Measurements from ENCODE around the gene ZNF587B.
"Not testable (repeated sequence)": the region's sequence is repeated elsewhere in the genome, so short reads cannot be mapped to it uniquely, and the experiment has no call there.

Gene ZNF587B

DNA sequence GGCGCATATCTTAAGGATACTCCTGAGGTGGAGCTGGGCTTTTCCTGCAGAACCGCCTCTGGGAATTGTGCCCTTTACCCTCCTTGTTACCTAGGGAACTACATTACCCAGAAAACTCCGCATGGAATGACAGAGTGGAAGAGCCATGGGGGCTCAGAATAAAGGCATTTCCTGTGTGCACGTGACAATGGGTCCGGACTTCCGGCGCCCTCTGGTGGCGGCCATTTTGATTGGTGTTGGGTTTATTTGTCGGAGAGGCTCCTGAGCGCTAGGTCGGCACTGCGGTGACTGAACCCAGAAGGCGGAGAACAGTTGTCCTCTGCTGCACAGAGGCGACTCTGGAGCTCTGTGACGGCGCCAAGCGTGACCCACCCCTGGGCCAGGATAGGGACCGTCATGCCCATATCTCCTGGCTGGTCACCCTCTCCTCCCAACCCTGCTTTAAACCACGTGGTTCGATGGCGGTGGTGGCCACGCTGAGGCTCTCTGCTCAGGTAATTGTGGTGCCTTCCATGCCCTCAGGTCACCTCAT, at the start of gene ZNF587B:
ZNF587B (plus strand) TSS at position 229 of the 532 bp plus-strand sequence; CDS start at position 459, 230 bp downstream.
- Mint-ChIP-seq H3K27me3 (ENCODE audit: low read depth) (no peaks in the 10 kb centered on the region), H3K36me3 (ENCODE audit: low read depth) (peaks cover 52% of the 10 kb centered on the region), H3K4me1 (ENCODE audit: low read depth) (no peaks in the 10 kb centered on the region), H3K4me3 (no peak within 1 kb of the TSS), H3K27ac (no peak within 1 kb of the TSS), H3K9me3 (no peaks in the 10 kb centered on the region)
- no peak for DNase-seq (ENCODE audit: low spot score)

DNA sequence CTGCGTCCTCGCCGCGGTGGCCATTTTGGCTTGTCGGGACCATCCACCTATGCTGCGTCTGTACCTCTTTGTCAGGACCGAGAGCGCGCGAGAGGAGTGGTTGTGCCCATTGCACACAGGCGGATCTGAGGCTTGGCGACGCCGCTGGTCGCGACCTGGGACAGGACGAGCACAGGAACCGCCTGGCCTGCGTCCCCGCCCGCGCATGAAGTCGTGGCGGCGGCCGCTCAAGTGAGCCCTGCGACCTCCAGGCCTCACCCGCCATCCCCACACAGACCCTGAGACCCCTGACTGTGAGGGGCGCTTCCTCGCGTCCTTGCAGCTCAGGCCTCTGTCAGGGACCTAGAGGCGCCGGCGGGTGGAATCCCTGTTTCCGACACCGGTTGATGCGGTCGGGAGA, 43.8 kb upstream of the ZNF587B start:
- Mint-ChIP-seq H3K27me3 (ENCODE audit: low read depth) (no peaks in the 10 kb centered on the region), H3K4me3 (no peak overlapping the region), H3K27ac (no peak overlapping the region), H3K36me3 (ENCODE audit: low read depth) (peaks cover 65% of the 10 kb centered on the region), H3K4me1 (ENCODE audit: low read depth) (no peaks in the 10 kb centered on the region), H3K9me3 (peaks cover 52% of the 10 kb centered on the region)
- DNase-seq (ENCODE audit: low spot score), result no peak

DNA sequence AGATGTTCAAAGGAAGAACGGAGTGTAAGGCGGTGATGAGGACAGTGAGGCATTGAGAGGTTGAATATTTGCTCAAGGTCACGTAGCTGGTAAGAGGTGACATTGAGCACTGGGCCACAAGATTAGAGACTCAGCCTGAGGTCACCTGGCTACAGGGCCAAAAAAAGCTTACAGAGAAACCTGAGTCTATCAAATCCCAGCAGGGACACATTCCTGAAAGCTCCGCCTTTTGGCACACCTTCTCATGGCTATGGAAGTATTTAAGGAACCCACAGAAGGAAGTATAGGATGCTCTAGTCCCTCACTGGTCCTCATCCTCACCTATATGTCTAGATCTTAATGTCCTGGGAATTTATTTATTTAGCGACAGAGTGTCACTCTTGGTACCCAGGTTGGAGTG, 43.2 kb upstream of the ZNF587B start:
- Mint-ChIP-seq H3K4me1 (ENCODE audit: low read depth) (no peaks in the 10 kb centered on the region), H3K27me3 (ENCODE audit: low read depth) (no peaks in the 10 kb centered on the region), H3K9me3 (peaks cover 50% of the 10 kb centered on the region), H3K4me3 (no peak overlapping the region), H3K36me3 (ENCODE audit: low read depth) (peaks cover 67% of the 10 kb centered on the region), H3K27ac (no peak overlapping the region)
- no peak for DNase-seq (ENCODE audit: low spot score)

DNA sequence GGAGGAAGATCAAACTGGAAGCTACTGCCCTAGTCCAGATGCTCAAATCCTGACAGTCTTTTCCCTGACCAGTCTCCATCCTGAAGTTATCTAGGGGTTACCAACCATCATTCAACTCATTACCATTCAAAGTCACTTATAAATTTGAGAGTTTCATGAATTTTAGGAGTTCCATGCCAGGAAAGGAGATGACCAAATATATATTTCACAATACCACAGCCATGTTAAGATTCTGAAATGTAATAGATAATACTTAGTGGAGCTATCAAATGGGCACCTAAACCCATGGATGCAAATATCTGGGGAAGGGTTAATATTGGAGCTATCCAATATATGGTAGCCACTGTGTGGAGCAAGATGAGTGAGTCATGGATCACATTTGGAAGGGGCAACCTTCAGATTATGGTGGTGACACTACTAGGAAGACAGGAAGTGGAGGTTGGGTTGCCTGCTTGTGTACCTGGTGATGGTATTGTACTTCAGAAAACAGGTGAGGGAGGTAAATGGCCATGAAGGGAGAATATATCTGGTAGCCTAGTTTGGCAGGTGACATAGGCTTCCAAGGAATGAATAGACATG, 41.9 kb upstream of the ZNF587B start:
- Mint-ChIP-seq H3K36me3 (ENCODE audit: low read depth) (peaks cover 67% of the 10 kb centered on the region), H3K4me3 (no peak overlapping the region), H3K9me3 (peaks cover 49% of the 10 kb centered on the region), H3K27me3 (ENCODE audit: low read depth) (no peaks in the 10 kb centered on the region), H3K27ac (no peak overlapping the region), H3K4me1 (ENCODE audit: low read depth) (no peaks in the 10 kb centered on the region)
- no peak for DNase-seq (ENCODE audit: low spot score)

DNA sequence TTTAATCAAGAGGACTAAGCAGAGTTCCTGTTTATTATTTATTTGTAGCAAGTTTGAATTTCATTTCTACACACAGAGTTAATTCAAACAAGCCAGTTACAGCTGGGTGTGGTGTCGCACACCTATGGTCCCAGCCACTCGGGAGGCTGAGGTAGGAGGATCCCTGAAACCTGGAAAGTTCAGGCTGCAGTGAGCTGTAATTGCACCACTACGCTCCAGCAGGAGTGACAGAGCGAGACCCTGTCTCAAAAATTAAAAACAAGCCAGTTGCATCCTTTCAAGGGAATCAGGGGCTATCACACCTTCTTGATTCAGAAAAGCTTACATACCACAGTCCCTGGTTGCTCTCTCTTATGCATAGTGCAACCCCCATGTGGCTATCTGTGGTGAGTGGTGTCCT, 40.8 kb upstream of the ZNF587B start:
- peaks cover 67% of the 10 kb centered on the region for H3K36me3 Mint-ChIP-seq (ENCODE audit: low read depth)
- no peak for DNase-seq (ENCODE audit: low spot score)
- no peak overlapping the region for H3K4me3 Mint-ChIP-seq
- H3K27ac Mint-ChIP-seq, result no peak overlapping the region
- H3K27me3 Mint-ChIP-seq (ENCODE audit: low read depth), result no peaks in the 10 kb centered on the region
- H3K4me1 Mint-ChIP-seq (ENCODE audit: low read depth), result no peaks in the 10 kb centered on the region
- peaks cover 53% of the 10 kb centered on the region for H3K9me3 Mint-ChIP-seq

DNA sequence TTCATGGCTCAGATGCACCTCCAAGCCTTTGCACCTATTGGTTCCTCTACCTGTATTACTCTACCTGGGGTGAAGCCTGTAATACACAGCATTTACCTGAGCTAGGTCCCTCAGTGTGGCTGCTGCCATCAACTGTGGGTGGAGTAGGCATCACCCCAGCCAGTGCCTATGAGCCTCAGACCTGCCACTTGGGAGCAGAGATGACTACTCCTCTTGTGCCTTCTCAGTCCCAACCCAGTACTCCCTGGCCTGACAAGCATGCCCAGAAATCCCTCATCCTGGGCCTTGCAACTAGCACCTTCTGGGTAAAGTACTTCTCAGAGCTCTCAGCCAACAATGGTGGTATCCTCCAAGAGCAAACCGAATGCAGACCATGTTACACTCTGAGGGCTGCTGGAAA, 33.5 kb upstream of the ZNF587B start:
- H3K27ac Mint-ChIP-seq; DNase-seq (ENCODE audit: low spot score); H3K4me3 Mint-ChIP-seq; H3K4me1 Mint-ChIP-seq (ENCODE audit: low read depth); H3K27me3 Mint-ChIP-seq (ENCODE audit: low read depth): not testable (repeated sequence)
- peaks cover 46% of the 10 kb centered on the region for H3K36me3 Mint-ChIP-seq (ENCODE audit: low read depth)
- H3K9me3 Mint-ChIP-seq, result peaks cover 16% of the 10 kb centered on the region

DNA sequence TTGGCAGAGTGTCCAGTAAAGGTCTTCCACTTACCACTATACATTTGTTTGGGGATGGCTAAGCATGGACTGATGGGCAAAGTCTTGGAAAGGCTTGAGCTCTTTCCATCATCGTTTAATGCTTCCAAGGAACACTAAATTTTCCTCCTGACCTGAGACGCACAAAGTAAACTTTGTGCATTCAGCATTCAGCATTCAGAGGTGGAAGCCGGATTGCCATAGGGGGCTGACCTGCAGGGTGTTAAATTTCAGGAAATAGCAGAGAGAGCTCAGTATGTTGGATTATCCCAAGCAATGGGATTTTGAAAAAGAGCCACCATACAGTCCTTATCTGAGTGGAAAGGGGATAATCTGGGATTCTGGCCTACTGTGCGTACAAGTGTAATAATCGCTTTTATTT, 29.4 kb upstream of the ZNF587B start:
- Mint-ChIP-seq H3K4me1 (ENCODE audit: low read depth) (peaks cover 13% of the 10 kb centered on the region), H3K27ac (no peak overlapping the region), H3K27me3 (ENCODE audit: low read depth) (no peaks in the 10 kb centered on the region), H3K4me3 (no peak overlapping the region), H3K9me3 (peaks cover 4% of the 10 kb centered on the region), H3K36me3 (ENCODE audit: low read depth) (peaks cover 44% of the 10 kb centered on the region)
- DNase-seq (ENCODE audit: low spot score), result no peak

DNA sequence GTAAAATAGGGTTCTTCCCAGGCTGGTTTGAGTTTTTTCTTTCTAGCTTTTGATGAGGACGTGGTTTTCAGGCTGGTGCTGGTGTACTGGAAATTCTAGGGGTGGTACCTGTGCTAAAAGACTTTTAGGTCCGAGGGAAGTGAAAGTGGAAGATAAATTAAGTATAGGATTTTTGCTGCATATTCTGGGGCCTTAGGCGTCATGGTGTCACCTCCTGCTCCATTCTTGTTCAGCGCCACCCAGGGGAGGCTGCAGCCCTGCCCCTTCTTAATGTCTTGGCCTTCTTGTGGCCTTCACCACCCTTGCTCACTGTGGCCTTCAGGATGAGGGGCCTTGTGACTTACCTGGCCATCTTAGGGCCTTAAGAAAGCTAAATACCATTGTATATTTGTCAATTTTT, 27.8 kb upstream of the ZNF587B start:
- DNase-seq (ENCODE audit: low spot score), result no peak
- Mint-ChIP-seq H3K36me3 (ENCODE audit: low read depth) (peaks cover 37% of the 10 kb centered on the region), H3K27me3 (ENCODE audit: low read depth) (no peaks in the 10 kb centered on the region), H3K4me1 (ENCODE audit: low read depth) (peaks cover 13% of the 10 kb centered on the region), H3K9me3 (peaks cover 4% of the 10 kb centered on the region), H3K27ac (no peak overlapping the region), H3K4me3 (no peak overlapping the region)

DNA sequence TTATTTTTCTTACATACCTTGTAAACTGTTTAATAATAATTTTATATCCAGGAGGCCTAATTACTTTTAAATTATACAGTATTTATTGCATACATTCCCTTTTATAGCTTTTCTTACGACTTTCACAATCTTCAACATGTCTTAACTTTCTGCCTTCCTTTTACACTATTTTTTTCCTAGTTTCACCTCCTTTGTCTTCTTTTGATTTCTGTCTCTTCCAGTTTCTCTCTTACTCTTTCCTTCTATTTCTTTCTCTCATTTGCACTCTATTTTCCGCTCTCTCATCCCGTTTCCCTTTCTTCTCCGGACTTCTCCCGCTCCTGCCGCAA, 26.9 kb upstream of the ZNF587B start:
- Mint-ChIP-seq H3K4me3 (peak overlapping the region; percentile 47), H3K27ac (no peak overlapping the region), H3K36me3 (ENCODE audit: low read depth) (peaks cover 45% of the 10 kb centered on the region), H3K4me1 (ENCODE audit: low read depth) (peaks cover 13% of the 10 kb centered on the region), H3K27me3 (ENCODE audit: low read depth) (no peaks in the 10 kb centered on the region), H3K9me3 (peaks cover 4% of the 10 kb centered on the region)
- no peak for DNase-seq (ENCODE audit: low spot score)

DNA sequence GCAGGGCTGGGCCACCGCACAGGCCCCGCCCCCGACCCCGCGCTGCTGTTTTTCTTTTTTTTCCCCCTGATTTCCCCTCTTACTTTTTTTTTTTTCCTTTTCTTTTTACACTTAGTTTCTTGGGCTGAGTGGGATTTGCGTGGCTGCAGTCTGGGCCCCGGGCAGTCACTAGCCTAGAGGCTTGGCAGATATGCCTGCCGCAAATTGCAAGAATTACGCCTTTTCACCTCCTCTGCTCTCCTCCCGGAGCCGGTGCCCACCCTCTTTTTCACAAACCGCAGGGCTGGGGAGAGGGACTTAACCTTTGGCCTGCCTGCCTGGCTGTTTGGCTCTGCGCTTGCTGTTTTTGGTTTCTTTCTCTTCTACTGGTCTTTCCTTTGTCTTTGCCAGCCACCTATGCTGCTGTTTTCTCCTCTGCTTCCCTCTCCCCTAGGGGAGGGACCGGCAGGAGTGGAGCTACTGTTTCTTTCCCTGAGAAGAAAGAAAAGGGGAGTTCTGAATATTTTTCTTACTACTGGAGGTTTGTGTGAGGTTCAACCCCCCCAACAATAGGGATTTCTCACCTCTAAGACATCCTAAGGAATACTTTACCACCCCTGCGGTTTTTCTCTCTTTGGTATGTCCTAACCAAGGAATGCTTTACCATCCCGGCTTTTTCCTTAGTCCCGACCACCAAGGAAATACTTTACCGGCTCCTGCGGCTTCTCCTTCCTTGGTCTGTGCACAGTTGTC, 26.3 kb upstream of the ZNF587B start:
- no peaks in the 10 kb centered on the region for H3K27me3 Mint-ChIP-seq (ENCODE audit: low read depth)
- H3K9me3 Mint-ChIP-seq, result peaks cover 4% of the 10 kb centered on the region
- DNase-seq (ENCODE audit: low spot score), result no peak
- peaks cover 49% of the 10 kb centered on the region for H3K36me3 Mint-ChIP-seq (ENCODE audit: low read depth)
- H3K4me3 Mint-ChIP-seq, result peak overlapping the region; percentile 47
- H3K27ac Mint-ChIP-seq, result no peak overlapping the region
- peaks cover 13% of the 10 kb centered on the region for H3K4me1 Mint-ChIP-seq (ENCODE audit: low read depth)

DNA sequence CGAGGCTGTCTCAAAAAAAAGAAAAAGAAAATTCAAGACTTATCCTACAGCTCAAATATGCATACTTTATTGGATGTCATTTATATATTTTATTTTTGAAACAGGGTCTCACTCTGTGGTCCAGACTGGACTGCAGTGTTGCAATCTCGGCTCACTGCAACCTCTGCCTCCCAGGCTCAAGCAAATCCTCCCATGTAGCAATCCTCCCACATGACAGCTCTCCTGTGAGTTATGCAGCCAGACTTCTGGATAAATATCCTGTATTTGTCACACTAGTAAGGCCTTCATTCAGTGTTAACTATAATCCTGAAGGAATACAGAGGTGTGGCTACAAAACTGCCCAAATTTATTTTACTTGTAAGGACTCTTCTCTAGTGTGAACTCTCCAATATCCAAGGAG, 22.6 kb upstream of the ZNF587B start:
- Mint-ChIP-seq H3K27me3 (ENCODE audit: low read depth) (no peaks in the 10 kb centered on the region), H3K27ac (no peak overlapping the region), H3K4me1 (ENCODE audit: low read depth) (peaks cover 15% of the 10 kb centered on the region), H3K4me3 (no peak overlapping the region), H3K36me3 (ENCODE audit: low read depth) (peaks cover 62% of the 10 kb centered on the region), H3K9me3 (no peaks in the 10 kb centered on the region)
- no peak for DNase-seq (ENCODE audit: low spot score)

DNA sequence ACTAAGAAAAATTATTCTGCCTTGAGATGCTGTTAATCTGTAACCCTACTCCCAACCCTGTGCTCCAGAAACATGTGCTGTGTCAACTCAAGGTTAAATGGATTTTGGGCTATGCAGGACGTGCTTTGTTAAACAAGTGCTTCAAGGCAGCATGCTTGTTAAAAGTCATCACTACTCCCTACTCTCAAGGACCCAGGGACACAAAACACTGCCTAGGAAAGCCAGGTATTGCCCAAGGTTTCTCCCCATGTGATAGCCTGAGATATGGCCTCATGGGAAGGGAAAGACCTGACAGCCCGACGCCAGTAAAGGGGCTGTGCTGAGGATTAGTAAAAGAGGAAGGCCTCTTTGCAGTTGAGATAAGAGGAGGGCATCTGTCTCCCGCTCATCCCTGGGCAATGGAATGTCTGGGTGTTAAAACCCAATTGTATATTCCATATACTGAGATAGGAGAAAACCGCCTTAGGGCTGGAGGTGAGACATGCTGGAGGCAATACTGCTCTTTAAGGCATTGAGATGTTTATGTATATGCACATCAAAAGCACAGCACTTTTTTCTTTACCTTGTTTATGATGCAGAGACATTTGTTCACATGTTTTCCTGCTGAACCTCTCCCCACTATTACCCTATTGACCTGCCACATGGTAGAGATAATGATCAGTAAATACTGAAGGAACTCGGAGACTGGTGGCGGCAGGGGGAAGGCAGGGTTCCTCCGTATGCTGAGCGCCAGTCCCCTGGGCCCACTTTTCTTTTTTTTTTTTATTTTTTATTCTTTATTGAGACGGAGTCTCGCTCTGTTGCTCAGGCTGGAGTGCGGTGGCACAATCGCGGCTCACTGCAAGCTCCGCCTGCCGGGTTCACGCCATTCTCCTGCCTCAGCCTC, 19.4 kb upstream of the ZNF587B start:
- not testable (repeated sequence) for H3K4me3 Mint-ChIP-seq; H3K9me3 Mint-ChIP-seq; DNase-seq (ENCODE audit: low spot score); H3K27ac Mint-ChIP-seq; H3K27me3 Mint-ChIP-seq (ENCODE audit: low read depth)
- peaks cover 25% of the 10 kb centered on the region for H3K4me1 Mint-ChIP-seq (ENCODE audit: low read depth)
- peaks cover 51% of the 10 kb centered on the region for H3K36me3 Mint-ChIP-seq (ENCODE audit: low read depth)

DNA sequence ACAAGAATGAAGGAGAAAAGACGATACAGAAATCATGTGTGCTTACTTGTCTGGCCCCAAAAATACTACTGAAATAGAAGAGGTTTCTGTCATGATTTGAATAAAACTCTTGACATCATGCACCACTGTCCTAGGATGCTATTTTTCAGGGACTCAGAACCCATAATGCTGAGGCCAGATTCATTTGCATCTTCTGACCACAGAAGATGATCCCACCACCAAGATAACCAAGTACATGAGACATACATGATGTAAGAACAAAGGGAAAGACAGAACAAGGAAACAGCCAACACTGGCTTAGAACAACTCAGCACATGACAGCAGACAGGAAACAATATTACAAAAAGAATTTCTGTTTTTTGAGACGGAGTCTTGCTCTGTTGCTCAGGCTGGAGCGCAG, 17.9 kb upstream of the ZNF587B start:
- H3K27me3 Mint-ChIP-seq (ENCODE audit: low read depth), result no peaks in the 10 kb centered on the region
- H3K36me3 Mint-ChIP-seq (ENCODE audit: low read depth), result peaks cover 46% of the 10 kb centered on the region
- peak; percentile 27 for DNase-seq (ENCODE audit: low spot score)
- H3K4me1 Mint-ChIP-seq (ENCODE audit: low read depth), result peaks cover 27% of the 10 kb centered on the region
- no peaks in the 10 kb centered on the region for H3K9me3 Mint-ChIP-seq
- H3K4me3 Mint-ChIP-seq, result peak overlapping the region; percentile 80
- H3K27ac Mint-ChIP-seq, result peak overlapping the region; percentile 42
